OCI-LY1 (cell line): ENCODE results near the gene GTF2I.

ENCODE experiments used
- EZH2 ChIP-seq: fragments of 200-600 bp; sonication (generic), shearing (Covaris generic); IDR thresholded peaks from 2 replicates; pipeline ENCODE4 v1.8.0; 2017; ENCODE audit warnings: borderline replicate concordance, mixed run types, mild to moderate bottlenecking, antibody characterized with exemption, low read length, moderate library complexity, mixed read lengths
- TF ChIP-seq, protein P1 (sequence below): fragments of 200-600 bp; sonication (generic), shearing (Covaris generic); IDR thresholded peaks from 2 replicates; pipeline ENCODE4 v1.5.1; 2017; ENCODE audit warnings: mild to moderate bottlenecking, antibody characterized with exemption, low read length, moderate library complexity, mixed read lengths

DNA sequence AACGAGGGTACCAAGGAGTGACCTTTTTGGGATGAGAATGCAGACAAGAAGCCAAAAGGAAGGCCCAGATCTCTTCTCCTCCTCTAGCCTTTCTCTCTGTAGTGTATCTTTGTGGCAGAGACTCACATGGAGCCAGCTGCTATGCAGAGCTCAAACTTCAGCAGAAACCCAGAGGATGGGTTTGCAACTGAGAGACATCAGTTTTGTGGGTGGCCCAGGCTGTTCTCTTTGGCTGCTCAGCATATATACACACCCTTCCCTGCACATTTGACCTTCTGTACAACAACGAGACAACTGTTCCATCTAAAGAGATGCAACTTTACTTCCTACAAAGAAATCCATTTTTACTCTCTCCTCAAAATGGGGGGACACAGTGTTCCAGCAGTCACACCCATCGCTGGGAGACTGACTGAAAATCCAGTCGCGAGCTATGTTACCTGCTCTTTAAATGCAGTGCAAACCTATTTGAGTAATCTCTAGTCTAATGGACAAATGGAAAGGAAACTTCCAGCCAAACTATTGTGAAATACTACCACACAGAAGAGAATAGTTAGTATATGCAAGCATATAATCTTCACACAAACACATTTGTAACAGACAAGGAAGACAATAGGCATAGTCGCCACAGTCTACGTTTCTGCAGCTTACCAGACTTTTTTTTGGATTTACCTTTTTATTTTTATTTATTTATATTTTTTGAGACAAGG is 51.2 kb downstream of the GTF2I start:
- TF ChIP-seq, protein P1, sequence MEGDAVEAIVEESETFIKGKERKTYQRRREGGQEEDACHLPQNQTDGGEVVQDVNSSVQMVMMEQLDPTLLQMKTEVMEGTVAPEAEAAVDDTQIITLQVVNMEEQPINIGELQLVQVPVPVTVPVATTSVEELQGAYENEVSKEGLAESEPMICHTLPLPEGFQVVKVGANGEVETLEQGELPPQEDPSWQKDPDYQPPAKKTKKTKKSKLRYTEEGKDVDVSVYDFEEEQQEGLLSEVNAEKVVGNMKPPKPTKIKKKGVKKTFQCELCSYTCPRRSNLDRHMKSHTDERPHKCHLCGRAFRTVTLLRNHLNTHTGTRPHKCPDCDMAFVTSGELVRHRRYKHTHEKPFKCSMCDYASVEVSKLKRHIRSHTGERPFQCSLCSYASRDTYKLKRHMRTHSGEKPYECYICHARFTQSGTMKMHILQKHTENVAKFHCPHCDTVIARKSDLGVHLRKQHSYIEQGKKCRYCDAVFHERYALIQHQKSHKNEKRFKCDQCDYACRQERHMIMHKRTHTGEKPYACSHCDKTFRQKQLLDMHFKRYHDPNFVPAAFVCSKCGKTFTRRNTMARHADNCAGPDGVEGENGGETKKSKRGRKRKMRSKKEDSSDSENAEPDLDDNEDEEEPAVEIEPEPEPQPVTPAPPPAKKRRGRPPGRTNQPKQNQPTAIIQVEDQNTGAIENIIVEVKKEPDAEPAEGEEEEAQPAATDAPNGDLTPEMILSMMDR: no peak
- TF ChIP-seq EZH2: no peak
